Measurements from ENCODE around the gene RNF151.

DNA sequence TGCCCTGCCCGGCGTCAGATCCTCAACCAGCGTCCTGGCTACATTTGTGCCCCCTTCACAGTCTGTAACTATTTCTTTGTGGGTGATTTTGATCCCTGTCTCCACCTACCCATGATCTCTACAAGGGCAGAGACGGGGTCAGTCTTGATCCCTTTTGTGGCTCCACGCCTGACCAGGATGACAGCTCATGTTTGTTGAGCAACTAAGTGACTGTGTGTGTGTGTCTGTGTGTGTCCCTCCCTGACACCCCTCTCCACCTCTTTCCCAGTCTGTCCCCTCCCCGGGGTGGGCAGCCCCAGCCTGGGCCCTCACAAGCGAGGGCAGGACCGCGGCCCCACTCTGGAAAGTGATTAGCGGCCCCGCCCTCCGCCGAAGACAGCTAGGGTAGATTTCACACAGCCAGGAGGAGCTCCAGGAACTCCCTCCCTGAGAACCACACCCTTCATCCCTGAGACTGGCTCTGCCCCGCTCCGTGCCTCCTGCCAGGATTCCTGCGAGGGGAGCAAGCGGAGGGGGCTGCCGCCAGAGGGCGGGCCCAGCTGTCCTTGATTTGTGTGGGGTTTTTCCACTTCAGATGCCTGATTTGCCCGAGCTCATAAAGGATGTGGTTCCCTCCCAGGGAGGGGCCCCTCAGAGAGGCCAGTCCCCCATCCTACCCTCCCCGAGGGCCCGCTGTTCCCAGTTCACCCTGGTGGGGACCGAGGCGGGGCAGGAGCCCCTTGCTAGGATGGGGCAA is 43.2 kb upstream of the RNF151 start:
- TF ChIP-seq, protein P1, sequence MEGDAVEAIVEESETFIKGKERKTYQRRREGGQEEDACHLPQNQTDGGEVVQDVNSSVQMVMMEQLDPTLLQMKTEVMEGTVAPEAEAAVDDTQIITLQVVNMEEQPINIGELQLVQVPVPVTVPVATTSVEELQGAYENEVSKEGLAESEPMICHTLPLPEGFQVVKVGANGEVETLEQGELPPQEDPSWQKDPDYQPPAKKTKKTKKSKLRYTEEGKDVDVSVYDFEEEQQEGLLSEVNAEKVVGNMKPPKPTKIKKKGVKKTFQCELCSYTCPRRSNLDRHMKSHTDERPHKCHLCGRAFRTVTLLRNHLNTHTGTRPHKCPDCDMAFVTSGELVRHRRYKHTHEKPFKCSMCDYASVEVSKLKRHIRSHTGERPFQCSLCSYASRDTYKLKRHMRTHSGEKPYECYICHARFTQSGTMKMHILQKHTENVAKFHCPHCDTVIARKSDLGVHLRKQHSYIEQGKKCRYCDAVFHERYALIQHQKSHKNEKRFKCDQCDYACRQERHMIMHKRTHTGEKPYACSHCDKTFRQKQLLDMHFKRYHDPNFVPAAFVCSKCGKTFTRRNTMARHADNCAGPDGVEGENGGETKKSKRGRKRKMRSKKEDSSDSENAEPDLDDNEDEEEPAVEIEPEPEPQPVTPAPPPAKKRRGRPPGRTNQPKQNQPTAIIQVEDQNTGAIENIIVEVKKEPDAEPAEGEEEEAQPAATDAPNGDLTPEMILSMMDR (IDR thresholded peaks at IDR 0.05): peak; percentile 4 to 25
- TF ChIP-seq POLR2A (IDR thresholded peaks at IDR 0.05): no peak

Data from suprapubic skin (tissue), 3 donors.